HepG2 (cell line): ENCODE measurements around the gene FKBP10. TPM values are rescaled to one million over a fixed set of nuclear protein-coding genes. Genes with fewer than 3 reads are reported as not detected.
A peak's percentile ranks its signal among the peaks of the same experiment; 100 is the strongest.

ENCODE experiments used
- ARNTL ChIP-seq: sonication (generic); formaldehyde crosslinking; IDR thresholded peaks from 2 replicates; pipeline ENCODE4 v1.4.0; 2020; ENCODE audit warnings: mild to moderate bottlenecking, missing genetic modification reagents
- FOXA1 ChIP-seq, 2 experiments: fragments of 450-650 bp in 1 of 2; sonication (generic) in 1 of 2; formaldehyde crosslinking in 1 of 2; IDR thresholded peaks; 2 replicates each; pipeline versions ENCODE4 v1.4.0 to v1.6.1; 2016 to 2020; ENCODE audit warnings: missing genetic modification reagents in 1 of 2
- ISX ChIP-seq: sonication (generic); formaldehyde crosslinking; conservative IDR thresholded peaks from 2 replicates; pipeline ENCODE4 v1.5.0; 2020; ENCODE audit warnings: missing genetic modification reagents
- KLF13 ChIP-seq: sonication (generic); formaldehyde crosslinking; IDR thresholded peaks from 2 replicates; pipeline ENCODE4 v1.4.0; 2020; ENCODE audit warnings: mild to moderate bottlenecking, missing genetic modification reagents
- MTF1 ChIP-seq: sonication (generic); formaldehyde crosslinking; IDR thresholded peaks from 2 replicates; pipeline ENCODE4 v1.5.0; 2020; ENCODE audit warnings: missing genetic modification reagents
- POGZ ChIP-seq: sonication (generic); formaldehyde crosslinking; IDR thresholded peaks from 2 replicates; pipeline ENCODE4 v1.4.0; 2020; ENCODE audit warnings: mild to moderate bottlenecking, missing genetic modification reagents
- RARA ChIP-seq: IDR thresholded peaks from 2 replicates; pipeline ENCODE4 v1.6.1; 2016; ENCODE audit warnings: missing genetic modification reagents, missing compliant biosample characterization
- YEATS2 ChIP-seq: sonication (generic); formaldehyde crosslinking; IDR thresholded peaks from 2 replicates; pipeline ENCODE4 v1.4.0; 2020; ENCODE audit warnings: missing genetic modification reagents, borderline replicate concordance
- ZMYM2 ChIP-seq: sonication (generic); formaldehyde crosslinking; IDR thresholded peaks from 2 replicates; pipeline ENCODE4 v1.8.0; 2022; ENCODE audit warnings: mild to moderate bottlenecking, missing genetic modification reagents
- ZNF556 ChIP-seq: sonication (generic); formaldehyde crosslinking; IDR thresholded peaks from 2 replicates; pipeline ENCODE4 v1.4.0; 2020; ENCODE audit warnings: mild to moderate bottlenecking, missing genetic modification reagents, borderline replicate concordance
- ZNF562 ChIP-seq: sonication (generic); formaldehyde crosslinking; IDR thresholded peaks from 2 replicates; pipeline ENCODE4 v1.8.0; 2022; ENCODE audit warnings: missing genetic modification reagents, borderline replicate concordance
- ZNF724P ChIP-seq: sonication (generic); formaldehyde crosslinking; IDR thresholded peaks from 2 replicates; pipeline ENCODE4 v1.8.0; 2022; ENCODE audit warnings: missing genetic modification reagents, borderline replicate concordance
- polyA plus RNA-seq, 8 experiments: library from polyadenylated mRNA; depleted of rRNA in 3 of 8; stranded (reverse) in 7 of 8; unstranded in 1 of 8; fragments of >200 nt; fragmentation: Illumina TruSeq in 4 of 8; extraction: Trizol in 4 of 8; gene quantifications; 2 replicates each; pipeline versions ENCODE4 v1.2.1 to v1.2.3, GENCODE V29; 2011 to 2016; ENCODE audit warnings: low read depth in 4 of 8, missing spikeins in 1 of 8, mixed read lengths in 1 of 8; ENCODE audit not compliant: insufficient read depth in 1 of 8
- total RNA-seq, 5 experiments: library from RNA; depleted of rRNA; stranded (reverse); fragments of >200 nt; fragmentation: Illumina TruSeq; extraction: Trizol; gene quantifications; 2 replicates each; pipeline ENCODE4 v1.2.3, GENCODE V29; 2016; ENCODE audit warnings: low read depth in 1 of 5
- TF ChIP-seq, protein P1 (sequence below): sonication (generic); formaldehyde crosslinking; IDR thresholded peaks from 2 replicates; pipeline ENCODE4 v1.4.0; 2020; ENCODE audit warnings: mild to moderate bottlenecking, missing genetic modification reagents
- TF ChIP-seq, protein P2 (sequence below): sonication (generic); formaldehyde crosslinking; IDR thresholded peaks from 2 replicates; pipeline ENCODE4 v1.5.1; 2020; ENCODE audit warnings: missing genetic modification reagents, mild to moderate bottlenecking, borderline replicate concordance
- TF ChIP-seq, protein P3 (sequence below): sonication (generic); formaldehyde crosslinking; IDR thresholded peaks from 2 replicates; pipeline ENCODE4 v1.5.1; 2020; ENCODE audit warnings: mild to moderate bottlenecking, missing genetic modification reagents, borderline replicate concordance
- TF ChIP-seq, protein P4 (sequence below): IDR thresholded peaks from 2 replicates; pipeline ENCODE4 v1.6.1; 2016; ENCODE audit warnings: mild to moderate bottlenecking

The FKBP10 gene
- total and polyA plus RNA-seq, 2 of the 13 experiments (the other 11 are each of a cell fraction or from before 2014, with no cell fraction given): 149 to 573 TPM

DNA sequence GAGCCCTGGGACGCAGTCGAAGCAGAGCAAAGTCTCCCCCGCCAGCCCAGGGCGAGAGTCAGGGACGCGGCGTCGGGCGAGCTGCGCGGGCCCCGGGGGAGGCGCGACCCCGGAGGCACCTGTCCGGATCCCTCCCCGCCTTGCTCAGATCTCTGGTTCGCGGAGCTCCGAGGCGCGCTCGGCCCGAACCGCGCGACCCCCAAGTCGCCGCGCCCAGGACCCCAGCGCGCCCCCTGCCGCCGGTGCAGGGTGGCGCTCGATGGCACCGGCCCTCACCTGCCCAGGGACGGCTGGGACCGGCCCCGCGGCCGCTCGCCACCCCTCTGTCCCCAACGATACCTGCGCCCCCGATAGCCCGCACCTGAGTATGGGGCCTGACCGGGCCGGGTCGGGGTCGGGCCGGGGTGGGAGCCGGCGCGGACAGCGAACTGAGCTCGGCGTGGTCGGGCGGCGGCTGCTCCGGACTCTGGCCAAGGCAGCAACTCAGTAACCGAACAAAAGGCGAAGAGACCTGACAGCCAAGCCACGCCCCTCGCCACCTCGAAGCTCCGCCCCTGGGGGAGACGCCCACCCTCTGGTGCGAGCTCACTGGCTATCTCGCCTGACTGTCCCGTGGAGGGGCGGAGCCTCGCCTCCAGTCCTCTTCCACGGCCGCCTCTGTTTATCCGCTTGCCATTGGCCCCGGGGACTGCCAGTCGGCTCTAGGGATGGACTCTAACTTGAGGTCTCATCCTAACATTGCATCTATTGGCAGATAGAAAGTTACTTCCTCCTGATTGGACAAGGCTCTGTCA lies 26.4 kb upstream of the FKBP10 start, which contains the start of gene JUP (continued):
- TF ChIP-seq, protein P1, sequence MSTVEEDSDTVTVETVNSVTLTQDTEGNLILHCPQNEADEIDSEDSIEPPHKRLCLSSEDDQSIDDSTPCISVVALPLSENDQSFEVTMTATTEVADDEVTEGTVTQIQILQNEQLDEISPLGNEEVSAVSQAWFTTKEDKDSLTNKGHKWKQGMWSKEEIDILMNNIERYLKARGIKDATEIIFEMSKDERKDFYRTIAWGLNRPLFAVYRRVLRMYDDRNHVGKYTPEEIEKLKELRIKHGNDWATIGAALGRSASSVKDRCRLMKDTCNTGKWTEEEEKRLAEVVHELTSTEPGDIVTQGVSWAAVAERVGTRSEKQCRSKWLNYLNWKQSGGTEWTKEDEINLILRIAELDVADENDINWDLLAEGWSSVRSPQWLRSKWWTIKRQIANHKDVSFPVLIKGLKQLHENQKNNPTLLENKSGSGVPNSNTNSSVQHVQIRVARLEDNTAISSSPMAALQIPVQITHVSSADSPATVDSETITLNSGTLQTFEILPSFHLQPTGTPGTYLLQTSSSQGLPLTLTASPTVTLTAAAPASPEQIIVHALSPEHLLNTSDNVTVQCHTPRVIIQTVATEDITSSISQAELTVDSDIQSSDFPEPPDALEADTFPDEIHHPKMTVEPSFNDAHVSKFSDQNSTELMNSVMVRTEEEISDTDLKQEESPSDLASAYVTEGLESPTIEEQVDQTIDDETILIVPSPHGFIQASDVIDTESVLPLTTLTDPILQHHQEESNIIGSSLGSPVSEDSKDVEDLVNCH: no peak
- TF ChIP-seq ZNF724P (peak; percentile 95), KLF13 (CRISPR knock-in tag) (no peak), RARA (CRISPR knock-in tag) (peak; percentile 5; the same call in 1 of the 2 replicates), ZNF556 (CRISPR knock-in tag) (no peak; the same call in 1 of the 2 replicates), MTF1 (CRISPR knock-in tag) (no peak), YEATS2 (CRISPR knock-in tag) (no peak), FOXA1 (IDR thresholded peaks at IDR 0.05) (no peak), FOXA1 (CRISPR knock-in tag; IDR thresholded peaks at IDR 0.05) (no peak; the same call in 1 of the 2 replicates), ISX (CRISPR knock-in tag) (no peak), ARNTL (CRISPR knock-in tag) (no peak), ZNF562 (CRISPR knock-in tag) (no peak), POGZ (peak; percentile 56; the same call in 1 of the 2 replicates), ZMYM2 (CRISPR knock-in tag) (peak; percentile 85)
- TF ChIP-seq, protein P2, sequence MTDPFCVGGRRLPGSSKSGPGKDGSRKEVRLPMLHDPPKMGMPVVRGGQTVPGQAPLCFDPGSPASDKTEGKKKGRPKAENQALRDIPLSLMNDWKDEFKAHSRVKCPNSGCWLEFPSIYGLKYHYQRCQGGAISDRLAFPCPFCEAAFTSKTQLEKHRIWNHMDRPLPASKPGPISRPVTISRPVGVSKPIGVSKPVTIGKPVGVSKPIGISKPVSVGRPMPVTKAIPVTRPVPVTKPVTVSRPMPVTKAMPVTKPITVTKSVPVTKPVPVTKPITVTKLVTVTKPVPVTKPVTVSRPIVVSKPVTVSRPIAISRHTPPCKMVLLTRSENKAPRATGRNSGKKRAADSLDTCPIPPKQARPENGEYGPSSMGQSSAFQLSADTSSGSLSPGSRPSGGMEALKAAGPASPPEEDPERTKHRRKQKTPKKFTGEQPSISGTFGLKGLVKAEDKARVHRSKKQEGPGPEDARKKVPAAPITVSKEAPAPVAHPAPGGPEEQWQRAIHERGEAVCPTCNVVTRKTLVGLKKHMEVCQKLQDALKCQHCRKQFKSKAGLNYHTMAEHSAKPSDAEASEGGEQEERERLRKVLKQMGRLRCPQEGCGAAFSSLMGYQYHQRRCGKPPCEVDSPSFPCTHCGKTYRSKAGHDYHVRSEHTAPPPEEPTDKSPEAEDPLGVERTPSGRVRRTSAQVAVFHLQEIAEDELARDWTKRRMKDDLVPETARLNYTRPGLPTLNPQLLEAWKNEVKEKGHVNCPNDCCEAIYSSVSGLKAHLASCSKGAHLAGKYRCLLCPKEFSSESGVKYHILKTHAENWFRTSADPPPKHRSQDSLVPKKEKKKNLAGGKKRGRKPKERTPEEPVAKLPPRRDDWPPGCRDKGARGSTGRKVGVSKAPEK (CRISPR knock-in tag): peak; percentile 91; the same call in 1 of the 2 replicates
- TF ChIP-seq, protein P3, sequence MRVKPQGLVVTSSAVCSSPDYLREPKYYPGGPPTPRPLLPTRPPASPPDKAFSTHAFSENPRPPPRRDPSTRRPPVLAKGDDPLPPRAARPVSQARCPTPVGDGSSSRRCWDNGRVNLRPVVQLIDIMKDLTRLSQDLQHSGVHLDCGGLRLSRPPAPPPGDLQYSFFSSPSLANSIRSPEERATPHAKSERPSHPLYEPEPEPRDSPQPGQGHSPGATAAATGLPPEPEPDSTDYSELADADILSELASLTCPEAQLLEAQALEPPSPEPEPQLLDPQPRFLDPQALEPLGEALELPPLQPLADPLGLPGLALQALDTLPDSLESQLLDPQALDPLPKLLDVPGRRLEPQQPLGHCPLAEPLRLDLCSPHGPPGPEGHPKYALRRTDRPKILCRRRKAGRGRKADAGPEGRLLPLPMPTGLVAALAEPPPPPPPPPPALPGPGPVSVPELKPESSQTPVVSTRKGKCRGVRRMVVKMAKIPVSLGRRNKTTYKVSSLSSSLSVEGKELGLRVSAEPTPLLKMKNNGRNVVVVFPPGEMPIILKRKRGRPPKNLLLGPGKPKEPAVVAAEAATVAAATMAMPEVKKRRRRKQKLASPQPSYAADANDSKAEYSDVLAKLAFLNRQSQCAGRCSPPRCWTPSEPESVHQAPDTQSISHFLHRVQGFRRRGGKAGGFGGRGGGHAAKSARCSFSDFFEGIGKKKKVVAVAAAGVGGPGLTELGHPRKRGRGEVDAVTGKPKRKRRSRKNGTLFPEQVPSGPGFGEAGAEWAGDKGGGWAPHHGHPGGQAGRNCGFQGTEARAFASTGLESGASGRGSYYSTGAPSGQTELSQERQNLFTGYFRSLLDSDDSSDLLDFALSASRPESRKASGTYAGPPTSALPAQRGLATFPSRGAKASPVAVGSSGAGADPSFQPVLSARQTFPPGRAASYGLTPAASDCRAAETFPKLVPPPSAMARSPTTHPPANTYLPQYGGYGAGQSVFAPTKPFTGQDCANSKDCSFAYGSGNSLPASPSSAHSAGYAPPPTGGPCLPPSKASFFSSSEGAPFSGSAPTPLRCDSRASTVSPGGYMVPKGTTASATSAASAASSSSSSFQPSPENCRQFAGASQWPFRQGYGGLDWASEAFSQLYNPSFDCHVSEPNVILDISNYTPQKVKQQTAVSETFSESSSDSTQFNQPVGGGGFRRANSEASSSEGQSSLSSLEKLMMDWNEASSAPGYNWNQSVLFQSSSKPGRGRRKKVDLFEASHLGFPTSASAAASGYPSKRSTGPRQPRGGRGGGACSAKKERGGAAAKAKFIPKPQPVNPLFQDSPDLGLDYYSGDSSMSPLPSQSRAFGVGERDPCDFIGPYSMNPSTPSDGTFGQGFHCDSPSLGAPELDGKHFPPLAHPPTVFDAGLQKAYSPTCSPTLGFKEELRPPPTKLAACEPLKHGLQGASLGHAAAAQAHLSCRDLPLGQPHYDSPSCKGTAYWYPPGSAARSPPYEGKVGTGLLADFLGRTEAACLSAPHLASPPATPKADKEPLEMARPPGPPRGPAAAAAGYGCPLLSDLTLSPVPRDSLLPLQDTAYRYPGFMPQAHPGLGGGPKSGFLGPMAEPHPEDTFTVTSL (CRISPR knock-in tag): no peak
- TF ChIP-seq, protein P4, sequence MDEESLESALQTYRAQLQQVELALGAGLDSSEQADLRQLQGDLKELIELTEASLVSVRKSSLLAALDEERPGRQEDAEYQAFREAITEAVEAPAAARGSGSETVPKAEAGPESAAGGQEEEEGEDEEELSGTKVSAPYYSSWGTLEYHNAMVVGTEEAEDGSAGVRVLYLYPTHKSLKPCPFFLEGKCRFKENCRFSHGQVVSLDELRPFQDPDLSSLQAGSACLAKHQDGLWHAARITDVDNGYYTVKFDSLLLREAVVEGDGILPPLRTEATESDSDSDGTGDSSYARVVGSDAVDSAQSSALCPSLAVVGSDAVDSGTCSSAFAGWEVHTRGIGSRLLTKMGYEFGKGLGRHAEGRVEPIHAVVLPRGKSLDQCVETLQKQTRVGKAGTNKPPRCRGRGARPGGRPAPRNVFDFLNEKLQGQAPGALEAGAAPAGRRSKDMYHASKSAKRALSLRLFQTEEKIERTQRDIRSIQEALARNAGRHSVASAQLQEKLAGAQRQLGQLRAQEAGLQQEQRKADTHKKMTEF (CRISPR knock-in tag): peak; percentile 85
